ENCODE measurements around the gene ABHD12. TPM values are rescaled to one million over a fixed set of nuclear protein-coding genes. Genes with fewer than 3 reads are reported as not detected.

ABHD12 gene
- total and polyA plus RNA-seq, 2 donors (not counting 1 experiment from before 2014, with no cell fraction given): 9.6 to 28.3 TPM

DNA sequence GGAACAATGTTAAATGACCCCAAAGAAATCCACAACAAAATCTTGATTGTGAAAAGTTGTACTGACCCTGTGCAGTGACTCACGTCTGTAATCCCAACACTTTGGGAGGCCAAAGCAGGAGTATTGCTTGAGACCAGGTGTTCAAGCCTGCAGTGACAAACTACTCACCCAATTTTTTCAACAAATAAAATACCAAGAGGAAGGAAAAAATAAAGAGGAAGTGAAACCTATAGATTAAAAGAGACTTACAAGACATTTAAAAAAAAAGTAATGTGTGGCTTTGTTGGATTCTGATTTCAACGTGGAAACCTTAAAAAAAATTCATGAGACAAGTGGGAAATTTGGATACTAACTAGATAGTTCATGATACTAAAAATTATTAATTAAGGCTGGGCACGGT lies 48.7 kb upstream of the ABHD12 start:
- Histone ChIP-seq H2AFZ (ENCODE audit: insufficient read depth, low read depth, low read length, poor library complexity, severe bottlenecking) (no peak overlapping the region), H3K36me3 (replicated peaks in 1 of 2; ENCODE audit: control extremely low read depth in 1 of 2, control insufficient read depth in 1 of 2, extremely low read depth in 1 of 2, insufficient read depth in 2 of 2, low read length in 1 of 2) (no peaks in the 10 kb centered on the region), H3K4me2 (replicated peaks; ENCODE audit: low read depth, low read length, poor library complexity, severe bottlenecking) (peak overlapping the region; percentile 51), H3K9me3 (ENCODE audit: control extremely low read depth in 1 of 3, control insufficient read depth in 2 of 3, insufficient read depth in 1 of 3, low read length in 2 of 3) (no peaks in the 10 kb centered on the region), H3K9ac (ENCODE audit: low read length) (no peak overlapping the region), H3K4me3 (ENCODE audit: control extremely low read depth in 1 of 5, extremely low read depth in 1 of 5, insufficient read depth in 1 of 5, low read depth in 2 of 5, low read length in 4 of 5) (peak overlapping the region in 1 of 5 experiments; percentile 6), H3K27me3 (replicated peaks in 1 of 4; ENCODE audit: control extremely low read depth in 1 of 4, control insufficient read depth in 3 of 4, insufficient read depth in 4 of 4, low read length in 3 of 4) (no peaks in the 10 kb centered on the region), H3K4me1 (ENCODE audit: control insufficient read depth in 2 of 2, insufficient read depth in 2 of 2, low read length in 2 of 2) (peaks cover 13 to 14% of the 10 kb centered on the region in 2 donors), H3K79me2 (ENCODE audit: control insufficient read depth, insufficient read depth, low read length) (no peaks in the 10 kb centered on the region), H4K20me1 (ENCODE audit: control insufficient read depth, insufficient read depth, low read length, poor library complexity, severe bottlenecking) (no peaks in the 10 kb centered on the region), H3K27ac (ENCODE audit: low read length in 2 of 2) (no peak overlapping the region)
- ATAC-seq (ENCODE audit: low read depth) (peak; percentile 60), DNase-seq (peak; percentile 52)
- Mint-ChIP-seq H3K27ac (no peak overlapping the region), H3K9me3 (ENCODE audit: insufficient read depth) (no peaks in the 10 kb centered on the region), H3K4me3 (peak overlapping the region; percentile 8), H3K27me3 (no peaks in the 10 kb centered on the region), H3K4me1 (peaks cover 12% of the 10 kb centered on the region)
- WGBS (ENCODE audit: insufficient coverage): no CpG with 5 or more reads among the region's 3 CpGs
- intact Hi-C loops (cut with micrococcal nuclease): no loop called here
- ChIA-PET CTCF (interaction anchor here (0.6 kb wide), 1 partner anchor 1030 kb away, joined by 3 read pairs; no protein-coding TSS in a partner anchor), POLR2A (interaction anchor here (0.7 kb wide), 1 partner anchor 16 kb away, joined by 3 read pairs; no protein-coding TSS in a partner anchor)
- TF ChIP-seq, protein P1, sequence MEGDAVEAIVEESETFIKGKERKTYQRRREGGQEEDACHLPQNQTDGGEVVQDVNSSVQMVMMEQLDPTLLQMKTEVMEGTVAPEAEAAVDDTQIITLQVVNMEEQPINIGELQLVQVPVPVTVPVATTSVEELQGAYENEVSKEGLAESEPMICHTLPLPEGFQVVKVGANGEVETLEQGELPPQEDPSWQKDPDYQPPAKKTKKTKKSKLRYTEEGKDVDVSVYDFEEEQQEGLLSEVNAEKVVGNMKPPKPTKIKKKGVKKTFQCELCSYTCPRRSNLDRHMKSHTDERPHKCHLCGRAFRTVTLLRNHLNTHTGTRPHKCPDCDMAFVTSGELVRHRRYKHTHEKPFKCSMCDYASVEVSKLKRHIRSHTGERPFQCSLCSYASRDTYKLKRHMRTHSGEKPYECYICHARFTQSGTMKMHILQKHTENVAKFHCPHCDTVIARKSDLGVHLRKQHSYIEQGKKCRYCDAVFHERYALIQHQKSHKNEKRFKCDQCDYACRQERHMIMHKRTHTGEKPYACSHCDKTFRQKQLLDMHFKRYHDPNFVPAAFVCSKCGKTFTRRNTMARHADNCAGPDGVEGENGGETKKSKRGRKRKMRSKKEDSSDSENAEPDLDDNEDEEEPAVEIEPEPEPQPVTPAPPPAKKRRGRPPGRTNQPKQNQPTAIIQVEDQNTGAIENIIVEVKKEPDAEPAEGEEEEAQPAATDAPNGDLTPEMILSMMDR (IDR thresholded peaks at IDR 0.05): no peak
- TF ChIP-seq EZH2 (IDR thresholded peaks at IDR 0.05; ENCODE audit: borderline replicate concordance, insufficient read depth, low read depth, low read length, poor library complexity, severe bottlenecking): no peak

DNA sequence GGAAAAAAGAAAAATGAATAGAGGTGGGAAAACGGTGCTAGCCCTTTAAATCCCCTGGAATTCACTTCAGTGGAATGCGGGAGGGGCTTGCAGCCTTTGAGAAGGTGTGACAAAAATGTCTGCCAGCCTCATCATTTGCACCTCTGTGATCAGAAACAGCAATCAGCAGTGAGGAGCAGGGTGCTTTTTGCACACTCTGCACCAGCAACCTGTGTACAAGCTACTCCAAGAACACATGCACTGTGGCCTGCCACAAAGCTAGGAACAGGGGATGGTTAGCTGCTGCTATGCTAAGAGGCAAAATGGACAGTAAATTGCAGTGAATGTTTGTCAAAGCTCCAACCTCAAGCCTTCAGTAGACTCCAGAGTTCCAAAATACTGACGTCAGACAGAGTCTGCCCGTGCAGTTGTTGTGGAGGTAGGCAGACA lies 46.5 kb upstream of the ABHD12 start:
- no peak for TF ChIP-seq EZH2 (IDR thresholded peaks at IDR 0.05; ENCODE audit: borderline replicate concordance, insufficient read depth, low read depth, low read length, poor library complexity, severe bottlenecking)
- TF ChIP-seq, protein P1 (IDR thresholded peaks at IDR 0.05): no peak
- Histone ChIP-seq H3K4me1 (ENCODE audit: control insufficient read depth in 2 of 2, insufficient read depth in 2 of 2, low read length in 2 of 2) (peaks cover 13 to 14% of the 10 kb centered on the region in 2 donors), H4K20me1 (ENCODE audit: control insufficient read depth, insufficient read depth, low read length, poor library complexity, severe bottlenecking) (no peaks in the 10 kb centered on the region), H3K9me3 (ENCODE audit: control extremely low read depth in 1 of 3, control insufficient read depth in 2 of 3, insufficient read depth in 1 of 3, low read length in 2 of 3) (no peaks in the 10 kb centered on the region), H2AFZ (ENCODE audit: insufficient read depth, low read depth, low read length, poor library complexity, severe bottlenecking) (no peak overlapping the region), H3K27me3 (replicated peaks in 1 of 4; ENCODE audit: control extremely low read depth in 1 of 4, control insufficient read depth in 3 of 4, insufficient read depth in 4 of 4, low read length in 3 of 4) (no peaks in the 10 kb centered on the region), H3K4me2 (replicated peaks; ENCODE audit: low read depth, low read length, poor library complexity, severe bottlenecking) (no peak overlapping the region), H3K36me3 (replicated peaks in 1 of 2; ENCODE audit: control extremely low read depth in 1 of 2, control insufficient read depth in 1 of 2, extremely low read depth in 1 of 2, insufficient read depth in 2 of 2, low read length in 1 of 2) (no peaks in the 10 kb centered on the region), H3K9ac (ENCODE audit: low read length) (no peak overlapping the region), H3K27ac (ENCODE audit: low read length in 2 of 2) (no peak overlapping the region), H3K79me2 (ENCODE audit: control insufficient read depth, insufficient read depth, low read length) (no peaks in the 10 kb centered on the region), H3K4me3 (ENCODE audit: control extremely low read depth in 1 of 5, extremely low read depth in 1 of 5, insufficient read depth in 1 of 5, low read depth in 2 of 5, low read length in 4 of 5) (no peak overlapping the region)
- intact Hi-C loops (cut with micrococcal nuclease): no loop called here
- WGBS (ENCODE audit: insufficient coverage): 100% methylated on average over 2 of the region's 4 CpGs
- no peak overlapping the region for H3K4me3 Mint-ChIP-seq
- CTCF ChIA-PET: no interaction called here
- peaks cover 12% of the 10 kb centered on the region for H3K4me1 Mint-ChIP-seq
- POLR2A ChIA-PET: no interaction called here
- H3K27me3 Mint-ChIP-seq: no peaks in the 10 kb centered on the region
- no peaks in the 10 kb centered on the region for H3K9me3 Mint-ChIP-seq (ENCODE audit: insufficient read depth)
- H3K27ac Mint-ChIP-seq: no peak overlapping the region
- DNase-seq (no peak), ATAC-seq (ENCODE audit: low read depth) (no peak)
